Esophagus squamous epithelium (tissue), 4 donors: Measurements from ENCODE around the gene HEATR1.

Source experiments
- POLR2A ChIP-seq, 4 donors: fragments of 450-650 bp; IDR thresholded peaks; one replicate each; pipeline ENCODE4 v1.6.1; 2017; ENCODE audit warnings: antibody characterized with exemption in 4 of 4, mild to moderate bottlenecking in 4 of 4, moderate library complexity in 3 of 4
- TF ChIP-seq, protein P1 (sequence below), 6 experiments: fragments of 450-650 bp in 4 of 6; fragments of 200-600 bp in 2 of 6; sonication (generic) in 2 of 6; IDR thresholded peaks; one replicate each; pipeline ENCODE4 v1.5.1; 2016 to 2019; ENCODE audit warnings: antibody characterized with exemption in 6 of 6, mild to moderate bottlenecking in 4 of 6, moderate library complexity in 4 of 6

DNA sequence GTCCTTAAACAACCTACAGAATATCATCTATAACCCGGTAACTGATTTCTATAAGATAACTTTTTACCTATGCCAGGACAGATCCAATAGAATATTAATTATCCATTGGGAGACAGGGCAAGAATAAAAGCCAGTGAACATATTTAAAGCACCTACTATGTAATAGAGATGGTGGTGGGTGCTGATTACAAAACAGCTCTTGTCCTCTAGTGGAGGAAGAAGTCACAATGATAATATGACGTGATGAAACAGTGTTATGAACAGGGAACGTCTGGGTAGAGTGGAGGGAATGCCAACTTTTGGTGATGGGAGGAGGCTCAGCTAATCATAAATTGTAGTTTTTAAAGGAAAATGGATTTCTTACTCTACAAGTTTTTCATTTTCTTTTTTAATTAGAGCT lies 78.2 kb downstream of the HEATR1 start:
- TF ChIP-seq, protein P1, sequence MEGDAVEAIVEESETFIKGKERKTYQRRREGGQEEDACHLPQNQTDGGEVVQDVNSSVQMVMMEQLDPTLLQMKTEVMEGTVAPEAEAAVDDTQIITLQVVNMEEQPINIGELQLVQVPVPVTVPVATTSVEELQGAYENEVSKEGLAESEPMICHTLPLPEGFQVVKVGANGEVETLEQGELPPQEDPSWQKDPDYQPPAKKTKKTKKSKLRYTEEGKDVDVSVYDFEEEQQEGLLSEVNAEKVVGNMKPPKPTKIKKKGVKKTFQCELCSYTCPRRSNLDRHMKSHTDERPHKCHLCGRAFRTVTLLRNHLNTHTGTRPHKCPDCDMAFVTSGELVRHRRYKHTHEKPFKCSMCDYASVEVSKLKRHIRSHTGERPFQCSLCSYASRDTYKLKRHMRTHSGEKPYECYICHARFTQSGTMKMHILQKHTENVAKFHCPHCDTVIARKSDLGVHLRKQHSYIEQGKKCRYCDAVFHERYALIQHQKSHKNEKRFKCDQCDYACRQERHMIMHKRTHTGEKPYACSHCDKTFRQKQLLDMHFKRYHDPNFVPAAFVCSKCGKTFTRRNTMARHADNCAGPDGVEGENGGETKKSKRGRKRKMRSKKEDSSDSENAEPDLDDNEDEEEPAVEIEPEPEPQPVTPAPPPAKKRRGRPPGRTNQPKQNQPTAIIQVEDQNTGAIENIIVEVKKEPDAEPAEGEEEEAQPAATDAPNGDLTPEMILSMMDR (IDR thresholded peaks at IDR 0.05): no peak
- no peak for TF ChIP-seq POLR2A (IDR thresholded peaks at IDR 0.05)
